HepG2 (cell line): Measurements from ENCODE around the gene AUTS2. TPM values are rescaled to one million over a fixed set of nuclear protein-coding genes. Genes with fewer than 3 reads are reported as not detected.

Experiments used
- ATAC-seq: fragments of 200-7000 bp; cut with Tn5 transposase; 3 replicates; pipeline ENCODE4 v1.9.1; 2020; ENCODE audit warnings: mild to moderate bottlenecking, moderate library complexity
- BruUV-seq: library from RNA; stranded (reverse); fragments of 400-500 nt; replicated peaks from 2 replicates; lab custom pipeline; 2021; lab: Mats Ljungman, UMichigan
- CTCF ChIA-PET: fragments of 300-600 bp; formaldehyde crosslinking; extraction: SDS; loops from one replicate; lab custom pipeline; 2021; ENCODE audit warnings: low total read pairs, inconsistent platforms, low intra/inter-chr PET ratio; lab: Yijun Ruan, JAX
- POLR2A ChIA-PET: fragments of 350-600 bp; sonication (Branson Sonifier 250); formaldehyde crosslinking; loops from one replicate; lab custom pipeline; 2020; ENCODE audit warnings: antibody characterized with exemption, inconsistent platforms; lab: Yijun Ruan, JAX
- DNase-seq: peaks from one replicate; pipeline ENCODE4 v3.0.0-alpha.2; 2015; ENCODE audit warnings: low spot score
- FAIRE-seq: peaks from 3 replicates; lab custom pipeline; 2011; peaks lifted over from hg19 to GRCh38; lab: Jason Lieb, UNC
- H2AFZ ChIP-seq: one replicate; pipeline ENCODE4 v1.6.1; 2011; ENCODE audit warnings: low read length, inconsistent platforms
- H3K27ac ChIP-seq: fragments of 300-600 bp; 3 replicates; pipeline ENCODE4 v1.8.0; 2011; ENCODE audit warnings: mixed run types, mild to moderate bottlenecking, mixed read lengths, low read length, inconsistent platforms; ENCODE audit not compliant: insufficient read depth; ENCODE audit errors: extremely low read length
- H3K27me3 ChIP-seq, 2 experiments: fragments of 200-600 bp in 1 of 2; 2 replicates in 1 of 2; 3 replicates in 1 of 2; pipeline versions ENCODE4 v1.6.0 to v1.8.0; 2011; ENCODE audit warnings: low read length in 2 of 2, mild to moderate bottlenecking in 2 of 2, moderate library complexity in 2 of 2, inconsistent platforms in 1 of 2; ENCODE audit not compliant: insufficient read depth in 2 of 2, control insufficient read depth in 1 of 2
- H3K36me3 ChIP-seq, 2 experiments: fragments of 200-600 bp in 1 of 2; replicated peaks in 1 of 2; 2 replicates in 1 of 2; 3 replicates in 1 of 2; pipeline versions ENCODE4 v1.5.1 to v1.8.0; 2011; ENCODE audit warnings: low read length in 2 of 2, inconsistent platforms in 1 of 2; ENCODE audit not compliant: insufficient read depth in 2 of 2, control insufficient read depth in 1 of 2
- H3K4me1 ChIP-seq: 2 replicates; pipeline ENCODE4 v1.5.1; 2012; ENCODE audit warnings: low read length, inconsistent platforms; ENCODE audit not compliant: insufficient read depth
- H3K4me2 ChIP-seq: 2 replicates; pipeline ENCODE4 v1.6.0; 2011; ENCODE audit warnings: low read depth, low read length, inconsistent platforms
- H3K4me3 ChIP-seq, 3 experiments: fragments of 200-600 bp in 1 of 3; sonication (generic), shearing (Covaris generic) in 1 of 3; replicated peaks in 1 of 3; 2 replicates each; pipeline ENCODE4 v1.5.1; 2011 to 2016; ENCODE audit warnings: low read length in 3 of 3, inconsistent platforms in 2 of 3, low read depth in 2 of 3, mild to moderate bottlenecking in 2 of 3, control low read depth in 1 of 3, mixed read lengths in 1 of 3; ENCODE audit not compliant: insufficient read depth in 1 of 3
- H3K79me2 ChIP-seq: one replicate; pipeline ENCODE4 v1.6.1; 2011; ENCODE audit warnings: low read length, inconsistent platforms; ENCODE audit not compliant: insufficient read depth
- H3K9ac ChIP-seq: 2 replicates; pipeline ENCODE4 v1.6.0; 2011; ENCODE audit warnings: mild to moderate bottlenecking, low read depth, low read length, inconsistent platforms; ENCODE audit not compliant: insufficient read depth
- H3K9me3 ChIP-seq: 2 replicates; pipeline ENCODE4 v1.5.1; 2012; ENCODE audit warnings: mild to moderate bottlenecking, low read length
- H4K20me1 ChIP-seq: 2 replicates; pipeline ENCODE4 v1.6.0; 2011; ENCODE audit warnings: inconsistent platforms, mild to moderate bottlenecking, low read length, moderate library complexity; ENCODE audit not compliant: insufficient read depth
- ADNP ChIP-seq: sonication (generic); formaldehyde crosslinking; IDR thresholded peaks from 2 replicates; pipeline ENCODE4 v1.4.0; 2020; ENCODE audit warnings: missing genetic modification reagents
- CCAR2 ChIP-seq: fragments of 200-400 bp; formaldehyde crosslinking; optimal IDR thresholded peaks from 2 replicates; pipeline ENCODE3; 2018; ENCODE audit warnings: low read depth, mild to moderate bottlenecking, low read length, moderate library complexity
- NKX3-1 ChIP-seq: sonication (generic); formaldehyde crosslinking; IDR thresholded peaks from 2 replicates; pipeline ENCODE4 v1.5.0; 2020; ENCODE audit warnings: missing genetic modification reagents
- ZFP36 ChIP-seq: fragments of 150-350 bp; IDR thresholded peaks from 2 replicates; pipeline ENCODE4 v1.6.1; 2018; ENCODE audit warnings: borderline replicate concordance, low read length, low read depth; ENCODE audit not compliant: partially characterized antibody
- ZNF468 ChIP-seq: sonication (generic); formaldehyde crosslinking; IDR thresholded peaks from 2 replicates; pipeline ENCODE4 v1.8.0; 2022; ENCODE audit warnings: mild to moderate bottlenecking, moderate library complexity, missing genetic modification reagents
- ZNF619 ChIP-seq: sonication (generic); formaldehyde crosslinking; IDR thresholded peaks from 2 replicates; pipeline ENCODE4 v1.4.0; 2020; ENCODE audit warnings: mild to moderate bottlenecking, missing genetic modification reagents
- WGBS: methylation state at CpG from one replicate; pipeline ENCODE4 v1.1.6; 2017; ENCODE audit warnings: low lambda C conversion rate; 5-methylcytosine and 5-hydroxymethylcytosine counted together
- in situ Hi-C: cut with HindIII; loops from 2 replicates; pipeline ENCODE4 v1.10.0; 2017; ENCODE audit warnings: low pct_unique_long_range_greater_than_20kb; ENCODE audit not compliant: extremely low pct_ligation_motif_present
- intact Hi-C: fragments of 100-400 bp; cut with micrococcal nuclease; formaldehyde crosslinking; loops from one replicate; pipeline ENCODE4 v1.10.0; 2022; ENCODE audit not compliant: unreplicated experiment
- polyA plus RNA-seq, 8 experiments: library from polyadenylated mRNA; depleted of rRNA in 3 of 8; stranded (reverse) in 7 of 8; unstranded in 1 of 8; fragments of >200 nt; fragmentation: Illumina TruSeq in 4 of 8; extraction: Trizol in 4 of 8; gene quantifications; 2 replicates each; pipeline versions ENCODE4 v1.2.1 to v1.2.3, GENCODE V29; 2011 to 2016; ENCODE audit warnings: low read depth in 4 of 8, missing spikeins in 1 of 8, mixed read lengths in 1 of 8; ENCODE audit not compliant: insufficient read depth in 1 of 8
- total RNA-seq, 5 experiments: library from RNA; depleted of rRNA; stranded (reverse); fragments of >200 nt; fragmentation: Illumina TruSeq; extraction: Trizol; gene quantifications; 2 replicates each; pipeline ENCODE4 v1.2.3, GENCODE V29; 2016; ENCODE audit warnings: low read depth in 1 of 5
- TF ChIP-seq, protein P1 (sequence below): sonication (generic); formaldehyde crosslinking; IDR thresholded peaks from 2 replicates; pipeline ENCODE4 v1.4.0; 2020; ENCODE audit warnings: missing genetic modification reagents

The AUTS2 gene
- total and polyA plus RNA-seq, 2 of the 13 experiments (the other 11 are each of a cell fraction or from before 2014, with no cell fraction given), result 0.38 TPM; not detected in 1

GRCh38 chr7:69706070-69706469 lies 107.8 kb downstream of the AUTS2 start (continued):
- TF ChIP-seq NKX3-1 (CRISPR knock-in tag), result no peak

DNA sequence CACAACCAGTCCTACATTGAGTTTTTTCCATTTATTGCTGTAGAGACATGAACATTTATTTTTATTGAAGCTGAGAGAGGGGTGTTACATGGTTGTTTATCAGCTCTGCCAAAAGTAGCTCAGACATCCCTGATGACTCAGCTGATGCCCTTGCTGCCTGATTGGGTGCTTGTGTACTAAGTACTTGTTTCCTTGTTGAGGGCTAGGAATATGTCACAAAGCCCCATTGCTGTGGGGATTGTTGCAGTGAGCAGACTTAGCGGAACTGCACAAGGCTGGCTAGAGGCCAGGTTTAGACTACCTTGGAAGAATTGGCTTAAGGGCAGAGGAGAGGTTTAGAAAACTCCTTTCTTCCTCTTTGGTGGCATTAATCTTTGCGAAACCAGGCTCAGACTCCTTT lies 110.6 kb downstream of the AUTS2 start:
- Histone ChIP-seq H3K9me3 (no peaks in the 10 kb centered on the region), H3K36me3 (no peaks in the 10 kb centered on the region), H3K27ac (no peak overlapping the region)
- intact Hi-C loops (no loop called here), in situ Hi-C loops (no loop called here)
- TF ChIP-seq CCAR2 (no peak), ADNP (CRISPR knock-in tag) (no peak), ZFP36 (no peak), ZNF619 (CRISPR knock-in tag) (no peak), ZNF468 (no peak)
- TF ChIP-seq, protein P1, sequence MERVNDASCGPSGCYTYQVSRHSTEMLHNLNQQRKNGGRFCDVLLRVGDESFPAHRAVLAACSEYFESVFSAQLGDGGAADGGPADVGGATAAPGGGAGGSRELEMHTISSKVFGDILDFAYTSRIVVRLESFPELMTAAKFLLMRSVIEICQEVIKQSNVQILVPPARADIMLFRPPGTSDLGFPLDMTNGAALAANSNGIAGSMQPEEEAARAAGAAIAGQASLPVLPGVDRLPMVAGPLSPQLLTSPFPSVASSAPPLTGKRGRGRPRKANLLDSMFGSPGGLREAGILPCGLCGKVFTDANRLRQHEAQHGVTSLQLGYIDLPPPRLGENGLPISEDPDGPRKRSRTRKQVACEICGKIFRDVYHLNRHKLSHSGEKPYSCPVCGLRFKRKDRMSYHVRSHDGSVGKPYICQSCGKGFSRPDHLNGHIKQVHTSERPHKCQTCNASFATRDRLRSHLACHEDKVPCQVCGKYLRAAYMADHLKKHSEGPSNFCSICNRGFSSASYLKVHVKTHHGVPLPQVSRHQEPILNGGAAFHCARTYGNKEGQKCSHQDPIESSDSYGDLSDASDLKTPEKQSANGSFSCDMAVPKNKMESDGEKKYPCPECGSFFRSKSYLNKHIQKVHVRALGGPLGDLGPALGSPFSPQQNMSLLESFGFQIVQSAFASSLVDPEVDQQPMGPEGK (CRISPR knock-in tag), result no peak
- TF ChIP-seq, all 625 proteins: peak for 0
- 17% methylated on average over 1 of the region's 2 CpGs for WGBS
- ChIA-PET CTCF (no interaction called here), POLR2A (no interaction called here)
- FAIRE-seq, result no peak
- BruUV-seq, result no TSS peak
- no peak for ATAC-seq
- no peak for DNase-seq
- Histone ChIP-seq H3K4me2 (no peak overlapping the region), H3K4me3 (no peak overlapping the region), H4K20me1 (no peaks in the 10 kb centered on the region), H3K9ac (no peak overlapping the region), H2AFZ (no peak overlapping the region), H3K4me1 (no peaks in the 10 kb centered on the region), H3K79me2 (no peaks in the 10 kb centered on the region), H3K27me3 (no peaks in the 10 kb centered on the region)
